Stimulated activated CD4-positive, alpha-beta T cell treated with anti-CD3 and anti-CD28 coated beads, Interleukin-1b, Interleukin-23, amount 100 ng/mL, for 4 hours (primary cell): ENCODE measurements around the gene THOC2.
"Not testable (repeated sequence)": the region's sequence is repeated elsewhere in the genome, so short reads cannot be mapped to it uniquely, and the experiment has no call there.

Experiments used
- DNase-seq, 2 donors: peaks; one replicate each; pipeline ENCODE4 v3.0.0-alpha.2; 2020; ENCODE audit warnings: low read depth in 2 of 2

THOC2 gene

DNA sequence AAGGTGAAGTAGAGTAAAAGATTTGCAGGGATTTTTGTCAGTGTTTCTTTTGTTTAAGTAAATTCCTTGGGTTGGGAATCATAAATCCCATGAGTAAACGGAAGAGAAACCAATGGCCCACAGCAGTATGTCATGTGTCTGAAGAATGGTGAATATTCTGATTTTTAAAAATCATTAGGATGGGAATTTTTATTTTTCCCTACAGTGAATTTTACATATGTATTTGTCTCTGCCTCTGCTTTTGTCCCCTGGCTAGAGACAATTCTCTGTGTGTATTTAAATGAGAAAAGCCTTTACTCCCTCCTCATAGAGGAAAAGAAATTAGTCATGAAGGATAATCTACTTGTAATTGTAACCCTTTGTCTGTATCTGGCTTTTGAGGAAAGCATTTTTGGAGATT lies 152.1 kb downstream of the THOC2 start:
- DNase-seq = no peak

DNA sequence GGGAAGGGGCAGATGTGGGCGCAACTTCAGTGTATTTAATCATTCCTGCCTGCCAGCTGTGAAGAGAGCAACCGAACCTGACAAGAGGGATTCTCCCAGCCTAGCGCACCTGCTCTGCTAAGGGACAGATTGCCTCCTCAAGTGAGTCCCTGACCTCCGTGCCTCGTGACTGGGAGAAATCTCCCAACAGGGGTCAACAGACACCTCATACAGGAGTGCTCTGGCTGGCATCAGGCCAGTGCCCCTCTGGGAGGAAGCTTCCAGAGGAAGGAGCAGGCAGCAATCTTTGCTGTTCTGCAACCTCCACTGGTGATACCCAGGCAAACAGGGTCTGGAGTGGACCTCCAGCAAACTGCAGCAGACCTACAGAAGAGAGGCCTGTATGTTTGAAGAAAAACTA lies 158.8 kb downstream of the THOC2 start:
- not testable (repeated sequence) for DNase-seq

DNA sequence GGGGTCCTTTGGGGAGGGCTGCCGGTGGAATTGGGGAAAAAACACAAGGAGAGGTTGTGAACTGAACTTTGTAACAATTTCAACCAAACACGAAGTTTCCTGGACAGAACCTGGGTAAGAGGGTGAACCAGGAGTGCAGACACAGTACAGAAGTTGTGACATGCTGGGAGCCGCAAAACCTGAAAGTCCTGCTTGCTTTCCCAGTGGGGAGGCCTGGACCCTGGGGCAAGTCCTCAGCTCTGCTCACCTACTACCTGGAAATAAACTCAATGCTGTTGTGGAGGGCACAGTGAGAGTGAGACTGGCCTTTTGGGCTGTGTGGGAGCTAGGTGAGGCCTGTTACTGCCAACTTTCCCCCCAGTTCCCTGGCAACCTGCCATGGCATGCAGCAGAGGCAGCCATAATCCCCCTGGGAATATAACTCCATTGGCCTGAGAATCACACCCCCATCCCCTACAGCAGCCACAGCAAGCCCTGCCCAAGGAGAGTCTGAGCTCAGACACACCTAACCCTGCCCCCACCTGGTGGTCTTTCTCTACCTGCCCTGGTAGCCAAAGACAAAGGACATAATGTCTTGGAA lies 162.8 kb downstream of the THOC2 start:
- no peak for DNase-seq

DNA sequence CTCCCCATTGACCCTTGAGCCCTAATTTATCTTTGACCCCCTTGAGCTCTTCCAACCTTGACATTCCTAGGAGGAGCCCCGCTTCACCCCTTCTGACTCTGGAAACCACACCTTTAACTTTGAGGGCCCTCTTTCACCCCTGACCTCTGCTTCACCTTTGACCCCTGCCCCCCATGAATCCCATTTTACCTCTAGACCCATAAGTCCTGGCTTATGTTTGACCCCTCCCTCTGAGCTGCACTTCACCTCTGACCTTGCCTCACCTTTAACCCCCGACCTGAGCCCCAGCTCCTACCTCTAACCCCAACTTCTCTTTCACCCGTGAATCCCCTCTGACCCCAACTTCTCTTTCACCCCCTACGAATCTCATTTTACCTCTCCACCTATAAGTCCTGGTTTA lies 169.7 kb downstream of the THOC2 start:
- no peak for DNase-seq

DNA sequence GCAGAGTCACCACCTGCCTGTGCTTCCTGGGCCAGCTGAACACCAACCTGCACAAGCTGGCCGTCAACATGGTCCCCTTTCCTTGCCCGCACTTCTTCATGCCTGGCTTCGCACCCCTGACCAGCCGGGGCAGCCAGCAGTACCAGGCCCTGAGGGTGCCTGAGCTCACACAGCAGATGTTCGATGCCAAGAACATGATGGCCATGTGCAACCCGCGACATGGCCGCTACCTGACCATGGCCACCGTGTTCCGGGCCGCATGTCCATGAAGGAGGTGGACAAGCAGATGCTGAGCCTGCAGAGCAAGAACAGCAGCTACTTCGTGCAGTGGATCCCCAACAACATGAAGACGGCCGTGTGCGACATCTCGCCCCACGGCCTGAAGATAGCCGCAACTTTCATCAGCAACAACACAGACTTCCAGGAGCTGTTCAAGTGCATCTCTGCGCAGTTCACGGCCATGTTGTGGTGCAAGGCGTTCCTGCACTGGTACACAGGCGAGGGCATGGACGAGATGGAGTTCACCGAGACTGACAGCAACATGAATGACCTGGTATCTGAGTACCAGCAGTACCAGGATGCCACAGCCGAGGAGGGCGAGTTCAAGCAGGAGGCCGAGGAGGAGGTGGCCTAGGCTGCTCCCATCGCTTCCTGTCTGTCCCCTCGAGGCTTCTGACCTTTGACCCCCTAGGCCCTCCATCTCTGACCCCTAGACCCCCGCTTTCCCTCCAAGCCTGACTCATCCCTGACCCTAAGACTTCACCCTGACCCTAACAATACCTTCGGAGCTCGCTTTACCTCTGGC lies 170.3 kb downstream of the THOC2 start:
- DNase-seq = no peak

DNA sequence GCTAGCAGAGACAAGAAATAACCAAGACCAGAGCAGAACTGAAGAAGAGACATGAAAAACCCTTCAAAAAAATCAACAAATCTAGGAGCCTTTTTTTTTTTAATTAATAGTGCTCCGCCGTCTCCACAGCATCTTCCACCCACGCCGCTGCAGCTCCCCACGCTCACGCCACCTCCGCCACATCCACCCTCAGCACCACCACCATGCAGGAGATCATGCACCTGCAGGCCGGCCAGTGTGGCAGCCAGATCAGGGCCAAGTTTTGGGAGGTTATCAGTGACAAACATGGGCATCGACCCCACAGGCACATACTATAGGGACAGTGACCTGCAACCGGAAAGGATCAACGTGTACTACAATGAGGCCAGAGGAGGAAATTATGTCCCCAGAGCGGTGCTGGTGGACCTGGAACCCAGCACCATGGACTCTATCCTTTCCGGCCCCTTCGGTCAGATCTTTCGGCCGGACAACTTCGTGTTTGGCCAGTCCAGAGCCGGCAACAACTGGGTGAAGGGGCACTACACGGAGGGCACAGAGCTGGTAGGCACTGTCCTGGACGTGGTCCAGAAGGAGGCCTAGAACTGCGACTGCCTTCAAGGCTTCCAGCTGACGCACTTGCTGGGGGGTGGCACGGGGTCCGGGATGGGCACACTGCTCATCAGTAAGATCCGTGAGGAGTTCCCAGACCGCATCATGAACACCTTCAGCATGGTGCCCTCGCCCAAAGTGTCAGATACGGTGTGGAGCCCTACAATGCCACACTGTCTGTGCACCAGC lies 171.2 kb downstream of the THOC2 start:
- no peak for DNase-seq

DNA sequence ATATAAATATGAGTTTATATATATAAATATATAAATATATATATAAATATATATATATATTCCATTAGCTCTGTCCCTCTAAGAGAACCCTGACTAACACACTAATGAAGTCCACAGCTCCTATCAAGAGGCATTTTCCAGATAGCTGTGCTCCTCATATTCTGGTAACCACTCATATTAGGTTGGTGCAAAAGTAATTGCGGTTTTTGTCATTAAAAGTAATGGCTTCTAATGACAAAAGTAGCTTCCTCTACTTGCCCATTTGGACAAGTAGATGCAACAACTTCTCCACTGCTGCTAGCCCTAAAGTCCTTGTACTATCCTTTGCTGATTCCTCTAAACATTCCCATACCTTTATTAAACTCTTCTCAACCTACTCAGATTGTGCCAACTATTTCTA lies 182.0 kb downstream of the THOC2 start:
- no peak for DNase-seq
